WTC11 (cell line): Measurements from ENCODE around the gene SNX9. TPM values are rescaled to one million over a fixed set of nuclear protein-coding genes. Genes with fewer than 3 reads are reported as not detected.

Experiments
- ATAC-seq: fragments of 200-7000 bp; cut with Tn5 transposase; 2 replicates; pipeline ENCODE4 v1.10.0; 2021; ENCODE audit warnings: mild to moderate bottlenecking, moderate library complexity
- CTCF ChIA-PET: fragments of 300-600 bp; sonication (Branson Sonifier 250); formaldehyde crosslinking; loops from one replicate; lab custom pipeline; 2021; ENCODE audit warnings: antibody characterized with exemption; lab: Charles Lee
- POLR2A ChIA-PET: fragments of 350-600 bp; sonication (Branson Sonifier 250); formaldehyde crosslinking; loops from one replicate; lab custom pipeline; 2021; ENCODE audit warnings: antibody characterized with exemption; lab: Charles Lee
- DNase-seq: peaks from one replicate; pipeline ENCODE4 v3.0.0; 2021; ENCODE audit warnings: low spot score
- H3K27ac Mint-ChIP-seq: 2 replicates; pipeline ENCODE4 v1.8.0; 2021; ENCODE audit warnings: mixed read lengths
- H3K27me3 Mint-ChIP-seq: 2 replicates; pipeline ENCODE4 v1.8.0; 2021; ENCODE audit warnings: low read depth, mild to moderate bottlenecking, moderate library complexity, mixed read lengths
- H3K36me3 Mint-ChIP-seq: 2 replicates; pipeline ENCODE4 v1.8.0; 2021; ENCODE audit warnings: mixed read lengths
- H3K4me1 Mint-ChIP-seq: 2 replicates; pipeline ENCODE4 v1.8.0; 2022; ENCODE audit warnings: mixed read lengths
- H3K4me3 Mint-ChIP-seq: 2 replicates; pipeline ENCODE4 v1.8.0; 2021; ENCODE audit warnings: mild to moderate bottlenecking, moderate library complexity, mixed read lengths
- H3K9me3 Mint-ChIP-seq: 2 replicates; pipeline ENCODE4 v1.8.0; 2021; ENCODE audit warnings: mixed read lengths
- ETV6 ChIP-seq: sonication (generic); formaldehyde crosslinking; IDR thresholded peaks from 2 replicates; pipeline ENCODE4 v1.8.1; 2022; ENCODE audit warnings: mild to moderate bottlenecking, missing genetic modification reagents
- FOXK1 ChIP-seq: sonication (generic); formaldehyde crosslinking; IDR thresholded peaks from 2 replicates; pipeline ENCODE4 v1.8.0; 2022; ENCODE audit warnings: mild to moderate bottlenecking, moderate library complexity, missing genetic modification reagents
- FOXP1 ChIP-seq: sonication (generic); formaldehyde crosslinking; IDR thresholded peaks from 2 replicates; pipeline ENCODE4 v1.8.0; 2022; ENCODE audit warnings: missing genetic modification reagents, mild to moderate bottlenecking, moderate library complexity, borderline replicate concordance
- HMGA2 ChIP-seq: fragments of 250-450 bp; sonication (Bioruptor Pico); IDR thresholded peaks from 2 replicates; pipeline ENCODE4 v1.4.0; 2021; ENCODE audit warnings: mild to moderate bottlenecking, moderate library complexity
- JAZF1 ChIP-seq: fragments of 250-450 bp; sonication (Bioruptor Pico); IDR thresholded peaks from 2 replicates; pipeline ENCODE4 v1.9.0; 2021; ENCODE audit warnings: moderate library complexity, mild to moderate bottlenecking, inconsistent platforms
- NR3C1 ChIP-seq: sonication (generic); formaldehyde crosslinking; conservative IDR thresholded peaks from 2 replicates; pipeline ENCODE4 v1.8.1; 2023; ENCODE audit warnings: low read depth, mild to moderate bottlenecking, missing genetic modification reagents
- SP1 ChIP-seq: sonication (generic); formaldehyde crosslinking; conservative IDR thresholded peaks from 2 replicates; pipeline ENCODE4 v1.8.1; 2022; ENCODE audit warnings: missing genetic modification reagents
- TEAD4 ChIP-seq: sonication (generic); formaldehyde crosslinking; IDR thresholded peaks from 2 replicates; pipeline ENCODE4 v1.8.0; 2022; ENCODE audit warnings: mild to moderate bottlenecking, missing genetic modification reagents
- ZBTB21 ChIP-seq: sonication (generic); formaldehyde crosslinking; IDR thresholded peaks from 2 replicates; pipeline ENCODE4 v1.8.1; 2023; ENCODE audit warnings: mild to moderate bottlenecking, missing genetic modification reagents, borderline replicate concordance
- ZNF416 ChIP-seq: fragments of 250-450 bp; sonication (Bioruptor Pico); IDR thresholded peaks from 2 replicates; pipeline ENCODE4 v1.9.0; 2021; ENCODE audit warnings: mild to moderate bottlenecking, inconsistent platforms
- total RNA-seq: library from RNA; stranded (reverse); gene quantifications from 3 replicates; pipeline ENCODE4 v1.2.3, GENCODE V29; 2021
- TF ChIP-seq, protein P1 (sequence below): sonication (generic); formaldehyde crosslinking; IDR thresholded peaks from 2 replicates; pipeline ENCODE4 v1.8.1; 2023; ENCODE audit warnings: mild to moderate bottlenecking, missing genetic modification reagents
- TF ChIP-seq, protein P2 (sequence below): sonication (generic); formaldehyde crosslinking; conservative IDR thresholded peaks from 2 replicates; pipeline ENCODE4 v1.8.1; 2022; ENCODE audit warnings: mild to moderate bottlenecking, missing genetic modification reagents
- TF ChIP-seq, protein P3 (sequence below): fragments of 250-450 bp; sonication (Bioruptor Pico); IDR thresholded peaks from 2 replicates; pipeline ENCODE4 v1.9.0; 2021; ENCODE audit warnings: mild to moderate bottlenecking
- TF ChIP-seq, protein P4 (sequence below): fragments of 250-450 bp; sonication (Bioruptor Pico); conservative IDR thresholded peaks from 2 replicates; pipeline ENCODE4 v1.9.0; 2021; ENCODE audit warnings: mild to moderate bottlenecking
- TF ChIP-seq, protein P5 (sequence below): sonication (generic); formaldehyde crosslinking; IDR thresholded peaks from 2 replicates; pipeline ENCODE4 v1.8.0; 2023; ENCODE audit warnings: missing genetic modification reagents, mild to moderate bottlenecking, borderline replicate concordance
- TF ChIP-seq, protein P6 (sequence below): sonication (generic); formaldehyde crosslinking; IDR thresholded peaks from 2 replicates; pipeline ENCODE4 v1.8.1; 2023; ENCODE audit warnings: mild to moderate bottlenecking, missing genetic modification reagents

The SNX9 gene
- total RNA-seq, 1 experiment from 2014 or later: 35.0 TPM

DNA sequence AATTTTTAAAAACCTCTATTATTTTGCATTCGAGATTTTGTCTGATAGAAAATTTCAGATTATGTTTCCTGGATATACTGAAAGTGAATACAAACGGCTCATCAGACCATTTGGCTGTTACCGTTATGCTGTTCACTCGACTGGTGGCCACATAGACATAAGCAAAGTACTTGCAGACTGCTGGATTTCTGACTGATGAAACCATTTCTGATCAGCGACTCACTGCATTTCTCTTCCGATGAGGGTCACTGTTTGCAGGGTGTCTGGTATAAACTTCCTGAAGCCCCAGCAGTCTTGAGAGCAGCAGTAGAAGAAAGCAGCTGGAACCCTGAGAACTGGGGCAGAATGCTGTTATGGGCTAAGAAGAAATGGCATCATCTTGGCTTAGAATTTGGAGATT, 17.7 kb downstream of the SNX9 start (continued):
- TF ChIP-seq, protein P1, sequence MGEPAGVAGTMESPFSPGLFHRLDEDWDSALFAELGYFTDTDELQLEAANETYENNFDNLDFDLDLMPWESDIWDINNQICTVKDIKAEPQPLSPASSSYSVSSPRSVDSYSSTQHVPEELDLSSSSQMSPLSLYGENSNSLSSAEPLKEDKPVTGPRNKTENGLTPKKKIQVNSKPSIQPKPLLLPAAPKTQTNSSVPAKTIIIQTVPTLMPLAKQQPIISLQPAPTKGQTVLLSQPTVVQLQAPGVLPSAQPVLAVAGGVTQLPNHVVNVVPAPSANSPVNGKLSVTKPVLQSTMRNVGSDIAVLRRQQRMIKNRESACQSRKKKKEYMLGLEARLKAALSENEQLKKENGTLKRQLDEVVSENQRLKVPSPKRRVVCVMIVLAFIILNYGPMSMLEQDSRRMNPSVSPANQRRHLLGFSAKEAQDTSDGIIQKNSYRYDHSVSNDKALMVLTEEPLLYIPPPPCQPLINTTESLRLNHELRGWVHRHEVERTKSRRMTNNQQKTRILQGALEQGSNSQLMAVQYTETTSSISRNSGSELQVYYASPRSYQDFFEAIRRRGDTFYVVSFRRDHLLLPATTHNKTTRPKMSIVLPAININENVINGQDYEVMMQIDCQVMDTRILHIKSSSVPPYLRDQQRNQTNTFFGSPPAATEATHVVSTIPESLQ: no peak

DNA sequence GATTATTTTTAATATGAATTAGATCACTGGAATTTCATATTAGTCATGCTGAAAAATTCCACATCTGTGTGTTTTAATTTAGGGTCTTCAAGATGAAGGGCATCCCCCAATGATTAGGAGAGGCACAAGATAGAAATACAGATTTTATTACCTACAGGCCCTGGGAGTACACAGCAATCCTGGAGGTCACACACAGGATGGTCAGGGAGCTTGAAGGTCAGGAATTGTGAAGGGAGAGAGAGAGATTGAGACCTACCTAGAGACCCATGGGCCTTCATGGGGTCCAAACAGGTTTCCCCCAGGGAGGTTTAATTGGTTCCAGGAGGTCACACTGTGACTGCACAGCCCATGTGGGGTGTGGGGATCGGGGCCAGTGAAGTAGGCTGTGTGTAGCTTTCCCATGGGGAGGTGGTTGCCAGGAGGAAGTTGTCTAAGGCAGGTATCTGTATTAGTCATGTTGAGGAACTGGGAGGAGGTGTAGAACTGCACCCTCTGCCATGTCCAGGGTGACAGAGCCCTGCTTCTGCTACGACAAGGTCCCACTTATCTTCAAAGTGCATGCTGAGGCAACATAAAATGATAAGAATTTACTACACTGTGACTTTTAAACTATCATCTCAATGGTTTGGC, 18.3 kb downstream of the SNX9 start:
- no peaks in the 10 kb centered on the region for H3K36me3 Mint-ChIP-seq
- peaks cover 85% of the 10 kb centered on the region for H3K4me1 Mint-ChIP-seq
- no peak overlapping the region for H3K4me3 Mint-ChIP-seq
- CTCF ChIA-PET: interaction anchor here (1.9 kb wide), 1 partner anchor 32 kb away, joined by 7 read pairs; no protein-coding TSS in a partner anchor
- H3K27ac Mint-ChIP-seq: 0 out of 2 replicates have a peak overlapping the region, but pooled peaks have one; percentile 48
- H3K27me3 Mint-ChIP-seq: no peaks in the 10 kb centered on the region
- TF ChIP-seq ETV6 (CRISPR knock-in tag) (no peak), FOXK1 (CRISPR knock-in tag) (no peak), TEAD4 (CRISPR knock-in tag) (no peak), JAZF1 (no peak), FOXP1 (no peak), HMGA2 (CRISPR knock-in tag) (no peak)
- TF ChIP-seq, protein P2, sequence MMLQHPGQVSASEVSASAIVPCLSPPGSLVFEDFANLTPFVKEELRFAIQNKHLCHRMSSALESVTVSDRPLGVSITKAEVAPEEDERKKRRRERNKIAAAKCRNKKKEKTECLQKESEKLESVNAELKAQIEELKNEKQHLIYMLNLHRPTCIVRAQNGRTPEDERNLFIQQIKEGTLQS (CRISPR knock-in tag): no peak
- TF ChIP-seq, all 79 proteins: peak for 0
- H3K9me3 Mint-ChIP-seq: no peaks in the 10 kb centered on the region
- ATAC-seq (no peak), DNase-seq (no peak)
- POLR2A ChIA-PET: no interaction called here

DNA sequence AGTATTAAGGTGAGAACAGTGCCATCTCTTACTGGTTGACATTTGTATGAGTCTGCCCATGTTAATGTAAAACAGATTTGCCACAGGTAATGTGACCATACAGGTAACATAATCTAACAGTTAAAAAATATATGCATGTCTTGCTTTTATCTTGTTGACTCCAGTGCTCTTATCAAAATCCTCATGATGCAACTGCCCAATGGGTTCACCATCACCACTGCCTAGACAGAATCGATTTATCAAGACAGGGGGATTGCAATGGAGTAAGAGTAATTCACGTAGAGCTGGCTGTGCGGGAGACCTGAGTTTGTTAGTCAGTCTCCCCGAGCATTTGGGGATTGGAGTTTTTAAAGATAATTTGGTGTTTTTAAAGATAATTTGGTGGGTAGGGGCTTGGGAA, 19.2 kb downstream of the SNX9 start:
- H3K27ac Mint-ChIP-seq: peak overlapping the region; percentile 35
- ATAC-seq (no peak), DNase-seq (no peak)
- no peaks in the 10 kb centered on the region for H3K9me3 Mint-ChIP-seq
- H3K27me3 Mint-ChIP-seq: no peaks in the 10 kb centered on the region
- ChIA-PET CTCF (no interaction called here), POLR2A (interaction anchor here (0.5 kb wide), 1 partner anchor 607 kb away, joined by 3 read pairs; no protein-coding TSS in a partner anchor)
- peaks cover 78% of the 10 kb centered on the region for H3K4me1 Mint-ChIP-seq
- no peaks in the 10 kb centered on the region for H3K36me3 Mint-ChIP-seq
- H3K4me3 Mint-ChIP-seq: no peak overlapping the region
- TF ChIP-seq JAZF1 (no peak), FOXK1 (CRISPR knock-in tag) (no peak), ZBTB21 (CRISPR knock-in tag) (no peak), SP1 (CRISPR knock-in tag) (no peak), NR3C1 (CRISPR knock-in tag) (no peak), ZNF416 (no peak)
- TF ChIP-seq, protein P3, sequence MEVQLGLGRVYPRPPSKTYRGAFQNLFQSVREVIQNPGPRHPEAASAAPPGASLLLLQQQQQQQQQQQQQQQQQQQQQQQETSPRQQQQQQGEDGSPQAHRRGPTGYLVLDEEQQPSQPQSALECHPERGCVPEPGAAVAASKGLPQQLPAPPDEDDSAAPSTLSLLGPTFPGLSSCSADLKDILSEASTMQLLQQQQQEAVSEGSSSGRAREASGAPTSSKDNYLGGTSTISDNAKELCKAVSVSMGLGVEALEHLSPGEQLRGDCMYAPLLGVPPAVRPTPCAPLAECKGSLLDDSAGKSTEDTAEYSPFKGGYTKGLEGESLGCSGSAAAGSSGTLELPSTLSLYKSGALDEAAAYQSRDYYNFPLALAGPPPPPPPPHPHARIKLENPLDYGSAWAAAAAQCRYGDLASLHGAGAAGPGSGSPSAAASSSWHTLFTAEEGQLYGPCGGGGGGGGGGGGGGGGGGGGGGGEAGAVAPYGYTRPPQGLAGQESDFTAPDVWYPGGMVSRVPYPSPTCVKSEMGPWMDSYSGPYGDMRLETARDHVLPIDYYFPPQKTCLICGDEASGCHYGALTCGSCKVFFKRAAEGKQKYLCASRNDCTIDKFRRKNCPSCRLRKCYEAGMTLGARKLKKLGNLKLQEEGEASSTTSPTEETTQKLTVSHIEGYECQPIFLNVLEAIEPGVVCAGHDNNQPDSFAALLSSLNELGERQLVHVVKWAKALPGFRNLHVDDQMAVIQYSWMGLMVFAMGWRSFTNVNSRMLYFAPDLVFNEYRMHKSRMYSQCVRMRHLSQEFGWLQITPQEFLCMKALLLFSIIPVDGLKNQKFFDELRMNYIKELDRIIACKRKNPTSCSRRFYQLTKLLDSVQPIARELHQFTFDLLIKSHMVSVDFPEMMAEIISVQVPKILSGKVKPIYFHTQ: no peak
- TF ChIP-seq, protein P4, sequence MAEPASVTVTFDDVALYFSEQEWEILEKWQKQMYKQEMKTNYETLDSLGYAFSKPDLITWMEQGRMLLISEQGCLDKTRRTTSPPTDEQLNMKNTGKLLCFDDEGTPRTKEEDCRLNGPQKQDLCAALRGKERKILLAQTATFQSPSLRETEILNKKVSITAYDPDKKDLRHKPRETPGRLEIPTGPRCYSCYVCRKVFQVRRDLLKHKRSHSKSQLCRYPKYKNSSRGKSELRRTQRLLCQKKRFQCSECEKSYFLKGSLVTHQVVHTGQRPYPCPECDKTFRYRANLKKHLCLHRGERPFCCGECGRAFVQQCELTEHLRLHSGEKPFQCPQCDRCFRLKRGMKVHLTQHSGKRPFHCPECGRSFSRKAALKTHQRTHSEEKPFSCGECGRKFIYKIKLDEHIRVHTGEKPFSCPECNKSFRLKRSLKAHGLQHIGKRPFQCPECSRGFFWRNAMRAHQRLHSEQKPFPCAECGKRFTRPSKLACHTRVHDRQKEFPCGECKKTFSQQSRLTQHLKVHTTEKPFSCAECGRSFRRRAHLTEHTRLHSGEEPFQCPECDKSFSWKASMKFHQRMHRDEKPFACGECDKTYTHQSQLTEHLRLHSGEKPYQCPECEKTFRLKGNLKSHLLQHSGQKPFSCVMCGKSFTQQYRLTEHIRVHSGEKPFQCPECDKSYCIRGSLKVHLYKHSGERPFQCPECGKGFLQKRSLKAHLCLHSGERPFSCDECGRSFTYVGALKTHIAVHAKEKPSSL (CRISPR knock-in tag): no peak
- TF ChIP-seq, protein P5, sequence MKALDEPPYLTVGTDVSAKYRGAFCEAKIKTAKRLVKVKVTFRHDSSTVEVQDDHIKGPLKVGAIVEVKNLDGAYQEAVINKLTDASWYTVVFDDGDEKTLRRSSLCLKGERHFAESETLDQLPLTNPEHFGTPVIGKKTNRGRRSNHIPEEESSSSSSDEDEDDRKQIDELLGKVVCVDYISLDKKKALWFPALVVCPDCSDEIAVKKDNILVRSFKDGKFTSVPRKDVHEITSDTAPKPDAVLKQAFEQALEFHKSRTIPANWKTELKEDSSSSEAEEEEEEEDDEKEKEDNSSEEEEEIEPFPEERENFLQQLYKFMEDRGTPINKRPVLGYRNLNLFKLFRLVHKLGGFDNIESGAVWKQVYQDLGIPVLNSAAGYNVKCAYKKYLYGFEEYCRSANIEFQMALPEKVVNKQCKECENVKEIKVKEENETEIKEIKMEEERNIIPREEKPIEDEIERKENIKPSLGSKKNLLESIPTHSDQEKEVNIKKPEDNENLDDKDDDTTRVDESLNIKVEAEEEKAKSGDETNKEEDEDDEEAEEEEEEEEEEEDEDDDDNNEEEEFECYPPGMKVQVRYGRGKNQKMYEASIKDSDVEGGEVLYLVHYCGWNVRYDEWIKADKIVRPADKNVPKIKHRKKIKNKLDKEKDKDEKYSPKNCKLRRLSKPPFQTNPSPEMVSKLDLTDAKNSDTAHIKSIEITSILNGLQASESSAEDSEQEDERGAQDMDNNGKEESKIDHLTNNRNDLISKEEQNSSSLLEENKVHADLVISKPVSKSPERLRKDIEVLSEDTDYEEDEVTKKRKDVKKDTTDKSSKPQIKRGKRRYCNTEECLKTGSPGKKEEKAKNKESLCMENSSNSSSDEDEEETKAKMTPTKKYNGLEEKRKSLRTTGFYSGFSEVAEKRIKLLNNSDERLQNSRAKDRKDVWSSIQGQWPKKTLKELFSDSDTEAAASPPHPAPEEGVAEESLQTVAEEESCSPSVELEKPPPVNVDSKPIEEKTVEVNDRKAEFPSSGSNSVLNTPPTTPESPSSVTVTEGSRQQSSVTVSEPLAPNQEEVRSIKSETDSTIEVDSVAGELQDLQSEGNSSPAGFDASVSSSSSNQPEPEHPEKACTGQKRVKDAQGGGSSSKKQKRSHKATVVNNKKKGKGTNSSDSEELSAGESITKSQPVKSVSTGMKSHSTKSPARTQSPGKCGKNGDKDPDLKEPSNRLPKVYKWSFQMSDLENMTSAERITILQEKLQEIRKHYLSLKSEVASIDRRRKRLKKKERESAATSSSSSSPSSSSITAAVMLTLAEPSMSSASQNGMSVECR (CRISPR knock-in tag): no peak
- TF ChIP-seq, protein P6, sequence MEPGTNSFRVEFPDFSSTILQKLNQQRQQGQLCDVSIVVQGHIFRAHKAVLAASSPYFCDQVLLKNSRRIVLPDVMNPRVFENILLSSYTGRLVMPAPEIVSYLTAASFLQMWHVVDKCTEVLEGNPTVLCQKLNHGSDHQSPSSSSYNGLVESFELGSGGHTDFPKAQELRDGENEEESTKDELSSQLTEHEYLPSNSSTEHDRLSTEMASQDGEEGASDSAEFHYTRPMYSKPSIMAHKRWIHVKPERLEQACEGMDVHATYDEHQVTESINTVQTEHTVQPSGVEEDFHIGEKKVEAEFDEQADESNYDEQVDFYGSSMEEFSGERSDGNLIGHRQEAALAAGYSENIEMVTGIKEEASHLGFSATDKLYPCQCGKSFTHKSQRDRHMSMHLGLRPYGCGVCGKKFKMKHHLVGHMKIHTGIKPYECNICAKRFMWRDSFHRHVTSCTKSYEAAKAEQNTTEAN (CRISPR knock-in tag): no peak
